Mesothelial cell of epicardium (in vitro differentiated cells): ENCODE results near the gene KDM5B. TPM values are rescaled to one million over a fixed set of nuclear protein-coding genes. Genes with fewer than 3 reads are reported as not detected.
"Not testable (repeated sequence)": the region's sequence is repeated elsewhere in the genome, so short reads cannot be mapped to it uniquely, and the experiment has no call there.

ENCODE experiments used
- DNase-seq, 2 experiments: peaks; one replicate each; pipeline ENCODE4 v3.0.0; 2021; ENCODE audit warnings: low spot score in 2 of 2; ENCODE audit not compliant: unreplicated experiment in 2 of 2
- H3K27ac Mint-ChIP-seq: 2 replicates; pipeline ENCODE4 v1.8.0; 2021; ENCODE audit warnings: mixed read lengths
- H3K27me3 Mint-ChIP-seq: 2 replicates; pipeline ENCODE4 v1.8.0; 2021; ENCODE audit warnings: low read depth, mixed read lengths
- H3K36me3 Mint-ChIP-seq: 2 replicates; pipeline ENCODE4 v1.8.0; 2021; ENCODE audit warnings: mixed read lengths
- H3K4me1 Mint-ChIP-seq: 2 replicates; pipeline ENCODE4 v1.8.0; 2021; ENCODE audit warnings: mixed read lengths
- H3K4me3 Mint-ChIP-seq: 2 replicates; pipeline ENCODE4 v1.8.0; 2021; ENCODE audit warnings: mild to moderate bottlenecking, moderate library complexity, mixed read lengths
- H3K9me3 Mint-ChIP-seq: 2 replicates; pipeline ENCODE4 v1.8.0; 2021; ENCODE audit warnings: mixed read lengths
- total RNA-seq: library from RNA; stranded (reverse); gene quantifications from 3 replicates; pipeline ENCODE4 v1.2.1, GENCODE V29; 2021
- TF ChIP-seq, protein P1 (sequence below): fragments of 200-600 bp; sonication (generic); IDR thresholded peaks from one replicate; pipeline ENCODE4 v1.5.0; 2021; ENCODE audit warnings: antibody characterized with exemption; ENCODE audit not compliant: unreplicated experiment

KDM5B gene
- total RNA-seq, 1 donor from 2014 or later = 265 TPM

DNA sequence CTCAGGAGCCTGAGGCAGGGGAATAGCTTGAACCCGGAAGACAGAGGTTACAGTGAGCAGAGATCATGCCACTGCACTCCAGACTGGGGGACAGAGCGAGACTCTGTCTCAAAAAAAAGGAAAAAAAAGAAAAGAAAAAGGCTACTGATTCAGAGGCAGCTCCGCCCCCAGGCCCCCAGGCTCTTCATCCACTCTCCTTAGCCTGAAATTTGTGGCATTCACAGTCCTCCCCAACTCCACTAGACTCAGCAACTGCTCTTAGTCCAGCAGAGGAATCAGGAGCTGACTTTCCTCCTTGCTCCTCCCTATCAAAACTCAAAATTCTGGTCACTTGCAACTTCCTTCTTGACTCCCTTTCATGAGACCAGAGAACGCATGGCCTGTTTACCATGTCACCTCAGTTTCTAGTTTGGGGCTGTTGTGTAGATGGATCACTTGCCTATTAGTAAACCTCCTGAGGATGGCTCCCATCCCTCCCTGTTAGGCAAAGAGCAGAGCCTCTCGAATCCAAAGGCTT, 29.6 kb upstream of the KDM5B start:
- DNase-seq = no peak
- Mint-ChIP-seq H3K27me3 (no peaks in the 10 kb centered on the region), H3K27ac (no peak overlapping the region), H3K4me3 (no peak overlapping the region), H3K36me3 (no peaks in the 10 kb centered on the region), H3K4me1 (peaks cover 22% of the 10 kb centered on the region), H3K9me3 (no peaks in the 10 kb centered on the region)
- TF ChIP-seq, protein P1, sequence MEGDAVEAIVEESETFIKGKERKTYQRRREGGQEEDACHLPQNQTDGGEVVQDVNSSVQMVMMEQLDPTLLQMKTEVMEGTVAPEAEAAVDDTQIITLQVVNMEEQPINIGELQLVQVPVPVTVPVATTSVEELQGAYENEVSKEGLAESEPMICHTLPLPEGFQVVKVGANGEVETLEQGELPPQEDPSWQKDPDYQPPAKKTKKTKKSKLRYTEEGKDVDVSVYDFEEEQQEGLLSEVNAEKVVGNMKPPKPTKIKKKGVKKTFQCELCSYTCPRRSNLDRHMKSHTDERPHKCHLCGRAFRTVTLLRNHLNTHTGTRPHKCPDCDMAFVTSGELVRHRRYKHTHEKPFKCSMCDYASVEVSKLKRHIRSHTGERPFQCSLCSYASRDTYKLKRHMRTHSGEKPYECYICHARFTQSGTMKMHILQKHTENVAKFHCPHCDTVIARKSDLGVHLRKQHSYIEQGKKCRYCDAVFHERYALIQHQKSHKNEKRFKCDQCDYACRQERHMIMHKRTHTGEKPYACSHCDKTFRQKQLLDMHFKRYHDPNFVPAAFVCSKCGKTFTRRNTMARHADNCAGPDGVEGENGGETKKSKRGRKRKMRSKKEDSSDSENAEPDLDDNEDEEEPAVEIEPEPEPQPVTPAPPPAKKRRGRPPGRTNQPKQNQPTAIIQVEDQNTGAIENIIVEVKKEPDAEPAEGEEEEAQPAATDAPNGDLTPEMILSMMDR = no peak

DNA sequence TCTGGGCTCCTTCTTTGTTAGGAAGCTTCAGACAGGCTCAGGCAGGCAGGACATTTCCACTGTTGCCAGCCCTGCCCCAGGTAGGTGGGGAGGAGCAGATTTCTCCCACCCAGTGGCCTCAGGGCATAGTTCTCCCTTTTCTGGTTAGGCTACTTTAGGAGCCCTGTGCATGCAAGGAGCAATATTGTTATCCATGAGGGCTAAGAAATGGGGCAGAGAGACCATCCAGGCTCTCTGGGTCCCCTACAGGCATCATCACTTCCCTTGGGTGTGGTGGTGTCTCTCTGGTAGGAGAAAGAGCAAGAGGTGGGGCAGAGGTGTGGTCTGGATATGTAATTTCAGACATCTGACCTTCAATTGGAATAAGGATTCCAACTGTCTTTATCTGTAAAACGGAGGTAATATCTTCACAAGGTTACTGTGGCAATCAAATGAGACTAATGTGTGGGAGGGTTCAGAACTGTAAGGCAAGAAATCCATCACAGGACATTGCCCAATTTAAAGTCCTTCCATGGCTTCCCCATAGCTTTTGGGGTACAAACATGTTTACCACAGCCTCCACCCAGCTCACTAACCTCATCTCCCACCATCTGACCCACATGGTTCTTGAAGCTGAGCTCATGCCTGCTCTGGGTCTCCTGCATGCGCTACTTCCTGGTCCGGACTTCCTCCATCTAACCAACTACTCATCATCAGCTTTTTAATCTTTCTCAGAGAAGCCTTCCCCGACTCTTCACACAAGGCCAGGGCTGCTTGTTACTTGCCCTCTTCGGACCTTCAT, 28.6 kb upstream of the KDM5B start:
- no peak for DNase-seq
- H3K4me1 Mint-ChIP-seq = peaks cover 22% of the 10 kb centered on the region
- TF ChIP-seq, protein P1 = no peak
- no peak overlapping the region for H3K4me3 Mint-ChIP-seq
- no peaks in the 10 kb centered on the region for H3K36me3 Mint-ChIP-seq
- no peaks in the 10 kb centered on the region for H3K9me3 Mint-ChIP-seq
- no peaks in the 10 kb centered on the region for H3K27me3 Mint-ChIP-seq
- H3K27ac Mint-ChIP-seq = no peak overlapping the region

DNA sequence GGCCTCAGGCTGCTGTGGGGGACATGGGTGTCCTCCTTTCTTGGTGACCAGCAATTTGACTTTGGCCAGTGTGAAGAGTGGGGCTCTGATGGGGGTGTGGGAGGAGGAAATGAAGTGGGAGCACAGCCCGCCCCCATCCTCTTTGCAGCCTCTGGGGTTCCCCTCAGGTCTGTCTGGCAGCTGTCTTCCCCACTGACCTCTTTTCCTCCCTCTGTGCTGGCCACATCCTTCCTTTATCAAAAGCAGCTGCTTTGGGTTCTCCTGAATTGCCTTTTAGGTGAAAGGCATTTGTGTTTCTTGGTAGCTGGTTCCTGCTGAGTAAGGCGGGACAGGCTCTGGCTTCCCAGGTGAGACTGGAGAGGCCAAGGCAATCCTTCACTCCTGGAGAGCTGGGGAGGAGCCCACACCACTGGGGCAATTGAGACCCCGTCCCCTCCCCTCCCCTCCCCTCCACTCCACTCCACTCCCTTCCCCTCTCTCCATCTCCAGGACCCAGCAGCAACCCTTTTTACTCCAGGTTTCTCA, 27.4 kb upstream of the KDM5B start:
- H3K36me3 Mint-ChIP-seq = no peaks in the 10 kb centered on the region
- H3K27ac Mint-ChIP-seq = no peak overlapping the region
- H3K9me3 Mint-ChIP-seq = no peaks in the 10 kb centered on the region
- H3K4me1 Mint-ChIP-seq = peaks cover 22% of the 10 kb centered on the region
- no peaks in the 10 kb centered on the region for H3K27me3 Mint-ChIP-seq
- TF ChIP-seq, protein P1 = no peak
- H3K4me3 Mint-ChIP-seq = no peak overlapping the region
- DNase-seq = no peak

DNA sequence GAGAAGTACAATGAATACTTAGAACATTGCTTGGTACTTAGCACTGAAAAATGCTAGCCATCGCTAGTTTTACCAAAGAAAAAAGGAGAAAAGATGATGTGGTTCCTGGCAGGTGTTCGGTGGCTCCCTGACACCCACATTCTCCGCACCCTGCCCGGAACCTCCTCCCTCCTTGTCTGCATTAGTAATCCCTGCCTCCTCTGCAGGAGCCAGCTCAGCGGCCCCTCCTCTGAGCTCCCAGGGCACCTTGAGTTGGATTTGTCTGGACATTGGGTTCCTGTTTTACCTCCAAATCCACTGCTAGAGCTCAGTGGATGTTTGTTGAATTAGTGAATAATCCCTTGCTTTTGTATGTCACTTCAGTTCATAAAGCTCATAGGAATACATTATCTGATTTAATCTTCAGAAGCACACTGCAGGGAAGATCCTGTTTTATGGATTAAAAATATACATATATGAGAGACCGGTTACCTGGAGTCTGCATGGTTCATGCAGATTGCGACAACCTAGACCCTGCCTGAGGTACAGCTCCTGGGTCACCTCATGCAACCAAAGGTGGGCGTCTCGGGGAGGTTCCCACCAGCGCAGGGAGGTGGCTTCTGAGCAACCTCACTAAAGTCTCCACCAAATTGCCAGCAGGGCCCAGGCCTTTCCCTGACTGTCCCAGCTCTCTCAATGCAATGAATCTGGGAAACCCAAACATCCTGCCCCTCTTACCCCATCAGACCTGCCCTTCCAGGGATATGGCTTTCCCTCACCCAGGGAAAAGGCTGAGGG, 26.7 kb upstream of the KDM5B start:
- Mint-ChIP-seq H3K27ac (peak overlapping the region; percentile 39), H3K27me3 (no peaks in the 10 kb centered on the region), H3K36me3 (no peaks in the 10 kb centered on the region), H3K4me3 (no peak overlapping the region), H3K4me1 (peaks cover 22% of the 10 kb centered on the region), H3K9me3 (no peaks in the 10 kb centered on the region)
- DNase-seq = no peak
- TF ChIP-seq, protein P1 = no peak

DNA sequence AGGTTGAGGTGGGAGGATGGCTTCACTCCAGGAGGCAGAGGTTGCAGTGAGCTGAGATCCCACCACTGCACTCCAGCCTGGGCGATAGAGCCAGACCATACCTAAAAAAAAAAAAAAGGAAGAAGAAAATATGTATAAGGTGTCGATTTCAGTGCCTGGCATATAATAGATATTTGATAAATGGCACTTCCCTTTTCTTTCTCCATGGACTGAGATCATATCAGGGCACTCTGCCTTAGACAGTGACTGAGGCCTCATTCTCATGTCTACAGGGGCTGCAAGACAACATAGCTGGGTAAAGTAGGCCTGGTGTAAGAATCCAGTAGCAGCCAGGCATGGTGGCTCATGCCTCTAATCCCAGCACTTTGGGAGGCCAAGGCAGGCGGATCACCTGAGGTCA, 23.7 kb upstream of the KDM5B start:
- Mint-ChIP-seq H3K27ac (no peak overlapping the region), H3K4me1 (peaks cover 17% of the 10 kb centered on the region), H3K4me3 (no peak overlapping the region), H3K9me3 (peaks cover 3% of the 10 kb centered on the region), H3K27me3 (no peaks in the 10 kb centered on the region), H3K36me3 (no peaks in the 10 kb centered on the region)
- TF ChIP-seq, protein P1 = no peak
- no peak for DNase-seq

DNA sequence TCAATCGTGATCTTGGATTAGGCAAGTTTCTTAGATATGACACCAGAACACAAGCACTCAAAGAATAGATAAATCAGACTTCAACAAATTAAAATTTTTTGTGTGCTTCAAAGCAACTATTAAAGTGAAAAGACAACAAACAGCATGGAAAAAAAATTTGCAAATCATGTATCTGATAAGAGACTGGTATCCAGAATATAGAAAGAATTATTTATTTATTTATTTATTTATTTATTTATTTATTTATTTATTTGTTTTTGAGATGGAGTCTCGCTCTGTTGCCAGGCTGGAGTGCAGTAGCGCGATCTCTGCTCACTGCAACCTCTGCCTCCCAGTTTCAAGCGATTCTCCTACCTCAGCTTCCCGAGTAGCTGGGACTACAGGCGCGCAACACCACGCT, 21.0 kb upstream of the KDM5B start:
- not testable (repeated sequence) for H3K36me3 Mint-ChIP-seq, H3K4me1 Mint-ChIP-seq, H3K27ac Mint-ChIP-seq, H3K4me3 Mint-ChIP-seq, H3K27me3 Mint-ChIP-seq, DNase-seq, H3K9me3 Mint-ChIP-seq
